NCI-H146 treated with DMSO at 0.1 percent for 48 hours (cell line): ENCODE measurements around the gene ATN1.

ENCODE experiments used
- DNase-seq: peaks from one replicate; lab custom pipeline; 2025; ENCODE audit not compliant: unreplicated experiment; lab: John Stamatoyannopoulos, UW

The ATN1 gene

GRCh38 chr12:6974180-6974579 is 46.4 kb downstream of the ATN1 start:
- DNase-seq = no peak

- no peak for DNase-seq
Measured at GRCh38 chr12:6975297-6976032, 47.7 kb downstream of the ATN1 start.

GRCh38 chr12:6977653-6978052 is 49.9 kb downstream of the ATN1 start:
- DNase-seq = no peak

GRCh38 chr12:6978188-6978587 is 50.4 kb downstream of the ATN1 start:
- no peak for DNase-seq

GRCh38 chr12:6978611-6979011 is 50.9 kb downstream of the ATN1 start:
- no peak for DNase-seq

- DNase-seq = no peak
Measured at GRCh38 chr12:6979021-6979420, 51.3 kb downstream of the ATN1 start.

- DNase-seq = no peak
Measured at GRCh38 chr12:6979453-6979852, 51.7 kb downstream of the ATN1 start.

- no peak for DNase-seq
Measured at GRCh38 chr12:6980075-6980474, 52.3 kb downstream of the ATN1 start.

GRCh38 chr12:6980740-6981139 is 53.0 kb downstream of the ATN1 start:
- DNase-seq = no peak

GRCh38 chr12:6981152-6982052 is 53.6 kb downstream of the ATN1 start:
- DNase-seq = no peak

GRCh38 chr12:6982532-6982931 is 54.8 kb downstream of the ATN1 start:
- DNase-seq = no peak

- DNase-seq = no peak
Measured at GRCh38 chr12:6987956-6988553, 60.3 kb downstream of the ATN1 start.
